ENCODE data around the gene FLAD1.
A peak's percentile ranks its signal among the peaks of the same experiment; 100 is the strongest.

Gene FLAD1

GRCh38 chr1:154982897-154983648 lies at the start of gene FLAD1:
FLAD1 (plus strand) TSS chr1:154983344; CDS start chr1:154983695, 351 bp downstream.
- DNase-seq, result peak; percentile 87

- no peak for DNase-seq
These were observed 48.7 kb upstream of the FLAD1 start for GRCh38 chr1:154934358-154934948.

GRCh38 chr1:154935749-154936554 lies 47.2 kb upstream of the FLAD1 start:
- DNase-seq, result no peak

GRCh38 chr1:154936555-154937084 lies 46.5 kb upstream of the FLAD1 start, which contains the start of gene PMVK:
PMVK (minus strand) TSS chr1:154936719; CDS start chr1:154936685, 34 bp downstream.
- DNase-seq, result peak; percentile 89

- DNase-seq, result peak; percentile 84
These were observed 45.8 kb upstream of the FLAD1 start for GRCh38 chr1:154937085-154937987.

GRCh38 chr1:154937988-154938386 lies 45.2 kb upstream of the FLAD1 start:
- DNase-seq, result no peak

- no peak for DNase-seq
These were observed 44.3 kb upstream of the FLAD1 start for GRCh38 chr1:154938604-154939399.

- no peak for DNase-seq
These were observed 43.0 kb upstream of the FLAD1 start for GRCh38 chr1:154940213-154940560.

GRCh38 chr1:154940651-154941194 lies 42.4 kb upstream of the FLAD1 start:
- DNase-seq, result no peak

- DNase-seq, result no peak
These were observed 41.7 kb upstream of the FLAD1 start for GRCh38 chr1:154941333-154942013.

GRCh38 chr1:154943649-154944400 lies 39.3 kb upstream of the FLAD1 start:
- peak; percentile 70 for DNase-seq

- DNase-seq, result no peak
These were observed 38.6 kb upstream of the FLAD1 start for GRCh38 chr1:154944401-154945159.

- DNase-seq, result no peak
These were observed 37.8 kb upstream of the FLAD1 start for GRCh38 chr1:154945160-154945961.

- no peak for DNase-seq
These were observed 36.9 kb upstream of the FLAD1 start for GRCh38 chr1:154945962-154946850.

GRCh38 chr1:154948079-154948478 lies 35.1 kb upstream of the FLAD1 start:
- DNase-seq, result no peak

GRCh38 chr1:154951901-154952657 lies 31.1 kb upstream of the FLAD1 start:
- DNase-seq, result no peak
